Progenitor cell of endocrine pancreas (in vitro differentiated cells): ENCODE measurements around the gene PRSS53. TPM values are rescaled to one million over a fixed set of nuclear protein-coding genes. Genes with fewer than 3 reads are reported as not detected.
"Not testable (repeated sequence)": the region's sequence is repeated elsewhere in the genome, so short reads cannot be mapped to it uniquely, and the experiment has no call there.

Source experiments
- DNase-seq: peaks from one replicate; pipeline ENCODE4 v3.0.0; 2021; ENCODE audit warnings: low spot score; ENCODE audit not compliant: unreplicated experiment
- H3K27ac Mint-ChIP-seq: 2 replicates; pipeline ENCODE4 v1.8.0; 2021; ENCODE audit warnings: mild to moderate bottlenecking, moderate library complexity, mixed read lengths
- H3K27me3 Mint-ChIP-seq: 2 replicates; pipeline ENCODE4 v1.8.0; 2021; ENCODE audit warnings: mixed read lengths
- H3K36me3 Mint-ChIP-seq: 2 replicates; pipeline ENCODE4 v1.8.0; 2022; ENCODE audit warnings: mixed read lengths; ENCODE audit not compliant: insufficient read depth
- H3K4me1 Mint-ChIP-seq: 2 replicates; pipeline ENCODE4 v1.8.0; 2021; ENCODE audit warnings: low read depth, mixed read lengths
- H3K4me3 Mint-ChIP-seq: 2 replicates; pipeline ENCODE4 v1.8.0; 2021; ENCODE audit warnings: low read depth, mild to moderate bottlenecking, moderate library complexity, mixed read lengths
- H3K9me3 Mint-ChIP-seq: 2 replicates; pipeline ENCODE4 v1.8.0; 2021; ENCODE audit warnings: low read depth, mixed read lengths
- total RNA-seq: library from RNA; stranded (reverse); gene quantifications from 2 replicates; pipeline ENCODE4 v1.2.1, GENCODE V29; 2021
- TF ChIP-seq, protein P1 (sequence below): fragments of 200-600 bp; sonication (generic); IDR thresholded peaks from one replicate; pipeline ENCODE4 v1.5.0; 2021; ENCODE audit warnings: antibody characterized with exemption, mild to moderate bottlenecking; ENCODE audit not compliant: unreplicated experiment

The PRSS53 gene
- total RNA-seq, 1 donor from 2014 or later: 2.3 TPM

GRCh38 chr16:31106509-31107464 is 18.0 kb upstream of the PRSS53 start:
- Mint-ChIP-seq H3K9me3 (no peaks in the 10 kb centered on the region), H3K36me3 (peaks cover 4% of the 10 kb centered on the region), H3K4me1 (peaks cover 2% of the 10 kb centered on the region), H3K27ac (no peak overlapping the region), H3K4me3 (peak overlapping the region; percentile 69), H3K27me3 (no peaks in the 10 kb centered on the region)
- no peak for DNase-seq
- TF ChIP-seq, protein P1, sequence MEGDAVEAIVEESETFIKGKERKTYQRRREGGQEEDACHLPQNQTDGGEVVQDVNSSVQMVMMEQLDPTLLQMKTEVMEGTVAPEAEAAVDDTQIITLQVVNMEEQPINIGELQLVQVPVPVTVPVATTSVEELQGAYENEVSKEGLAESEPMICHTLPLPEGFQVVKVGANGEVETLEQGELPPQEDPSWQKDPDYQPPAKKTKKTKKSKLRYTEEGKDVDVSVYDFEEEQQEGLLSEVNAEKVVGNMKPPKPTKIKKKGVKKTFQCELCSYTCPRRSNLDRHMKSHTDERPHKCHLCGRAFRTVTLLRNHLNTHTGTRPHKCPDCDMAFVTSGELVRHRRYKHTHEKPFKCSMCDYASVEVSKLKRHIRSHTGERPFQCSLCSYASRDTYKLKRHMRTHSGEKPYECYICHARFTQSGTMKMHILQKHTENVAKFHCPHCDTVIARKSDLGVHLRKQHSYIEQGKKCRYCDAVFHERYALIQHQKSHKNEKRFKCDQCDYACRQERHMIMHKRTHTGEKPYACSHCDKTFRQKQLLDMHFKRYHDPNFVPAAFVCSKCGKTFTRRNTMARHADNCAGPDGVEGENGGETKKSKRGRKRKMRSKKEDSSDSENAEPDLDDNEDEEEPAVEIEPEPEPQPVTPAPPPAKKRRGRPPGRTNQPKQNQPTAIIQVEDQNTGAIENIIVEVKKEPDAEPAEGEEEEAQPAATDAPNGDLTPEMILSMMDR: no peak

DNA sequence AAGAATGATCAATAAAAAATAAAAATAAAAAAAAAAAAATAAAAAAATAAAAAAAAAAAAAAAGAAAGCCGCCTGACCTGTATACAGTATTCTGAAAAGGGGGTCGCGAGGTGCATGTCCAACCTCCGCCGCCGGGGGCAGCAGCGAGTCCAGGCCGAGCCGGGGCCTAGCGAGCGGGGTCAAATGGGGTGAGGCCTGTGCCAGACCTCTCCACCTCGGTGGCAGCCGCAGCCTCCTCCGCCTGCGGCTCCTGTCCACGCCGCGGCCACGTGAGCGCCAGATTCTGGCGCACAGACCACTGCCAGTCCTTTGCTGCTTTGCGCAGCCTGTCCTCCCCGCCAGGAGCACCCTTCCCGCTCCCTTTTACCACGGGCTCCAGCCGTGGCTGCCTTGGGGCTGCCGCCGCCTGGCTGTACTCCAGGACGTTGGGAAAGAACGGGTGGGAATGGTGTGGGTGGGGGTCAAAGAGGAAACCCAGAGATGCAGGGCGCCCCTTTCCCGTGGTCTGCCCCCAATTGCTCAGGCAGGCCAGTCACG is 17.0 kb upstream of the PRSS53 start:
- Mint-ChIP-seq H3K4me1 (peaks cover 2% of the 10 kb centered on the region), H3K36me3 (peaks cover 4% of the 10 kb centered on the region), H3K9me3 (no peaks in the 10 kb centered on the region), H3K27ac (no peak overlapping the region), H3K4me3 (no peak overlapping the region), H3K27me3 (no peaks in the 10 kb centered on the region)
- DNase-seq: peak; percentile 82
- TF ChIP-seq, protein P1: peak; percentile 70

- H3K4me3 Mint-ChIP-seq, DNase-seq: not testable (repeated sequence)
Observed at GRCh38 chr16:31100876-31101641, 12.3 kb upstream of the PRSS53 start.

DNA sequence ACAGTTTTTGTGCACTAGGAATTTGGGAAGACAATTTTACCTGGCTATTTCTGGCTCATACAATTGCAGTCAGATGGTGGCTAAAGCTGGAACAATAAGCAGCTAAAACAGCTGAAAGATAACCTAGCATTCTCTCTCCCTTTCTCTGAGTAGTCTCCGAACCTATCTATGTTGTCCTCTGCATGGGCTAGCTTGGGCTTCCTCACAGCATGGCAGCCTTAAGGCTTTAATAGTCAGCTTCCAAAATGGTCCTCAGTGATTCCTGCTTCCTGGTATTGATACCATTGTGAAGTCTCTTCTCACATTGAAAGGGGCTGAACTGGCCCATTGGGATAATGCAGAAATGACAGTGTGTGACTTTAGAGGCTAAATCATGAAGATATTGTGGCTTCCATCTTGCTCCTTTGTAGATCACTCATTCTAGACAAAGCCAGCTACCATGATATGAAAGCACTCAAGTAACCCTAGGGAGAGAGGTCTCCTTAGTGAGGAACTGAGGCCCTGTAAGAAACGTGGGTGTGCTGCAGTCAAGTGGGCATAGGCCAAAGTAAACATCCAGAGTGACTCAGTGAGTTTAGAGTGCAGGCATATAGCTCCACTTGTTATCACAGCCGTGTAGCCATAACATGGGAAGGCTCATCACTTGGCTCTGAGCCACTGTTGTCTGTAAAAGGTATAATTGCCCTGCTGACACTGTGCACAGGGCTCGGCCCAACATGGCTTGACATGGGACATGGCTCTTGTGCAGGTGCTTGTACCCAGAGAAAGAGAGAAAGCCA is 11.3 kb upstream of the PRSS53 start:
- no peaks in the 10 kb centered on the region for H3K36me3 Mint-ChIP-seq
- DNase-seq: no peak
- no peaks in the 10 kb centered on the region for H3K9me3 Mint-ChIP-seq
- no peak overlapping the region for H3K27ac Mint-ChIP-seq
- TF ChIP-seq, protein P1: no peak
- H3K27me3 Mint-ChIP-seq: peaks cover 10% of the 10 kb centered on the region
- no peak overlapping the region for H3K4me3 Mint-ChIP-seq
- peaks cover 2% of the 10 kb centered on the region for H3K4me1 Mint-ChIP-seq

More at GRCh38 chr16:31100876-31101641, 12.3 kb upstream of the PRSS53 start:
- H3K4me1 Mint-ChIP-seq, H3K27ac Mint-ChIP-seq, H3K36me3 Mint-ChIP-seq, H3K9me3 Mint-ChIP-seq: not testable (repeated sequence)
- H3K27me3 Mint-ChIP-seq: peaks cover 10% of the 10 kb centered on the region

- no peaks in the 10 kb centered on the region for H3K36me3 Mint-ChIP-seq
- peaks cover 9% of the 10 kb centered on the region for H3K4me1 Mint-ChIP-seq
- H3K4me3 Mint-ChIP-seq: peak within 1 kb of the TSS; percentile 94
- H3K9me3 Mint-ChIP-seq: no peaks in the 10 kb centered on the region
- H3K27ac Mint-ChIP-seq: peak within 1 kb of the TSS; percentile 90
- H3K27me3 Mint-ChIP-seq: peaks cover 3% of the 10 kb centered on the region
- TF ChIP-seq, protein P1: no peak
- DNase-seq: peak; percentile 85
Observed at GRCh38 chr16:31094424-31095120, 5.8 kb upstream of the PRSS53 start, which contains the start of gene VKORC1. VKORC1 (minus strand) TSS chr16:31094797; CDS start chr16:31094729, 68 bp downstream.
